ENCODE data around the gene STN1.

STN1 gene

DNA sequence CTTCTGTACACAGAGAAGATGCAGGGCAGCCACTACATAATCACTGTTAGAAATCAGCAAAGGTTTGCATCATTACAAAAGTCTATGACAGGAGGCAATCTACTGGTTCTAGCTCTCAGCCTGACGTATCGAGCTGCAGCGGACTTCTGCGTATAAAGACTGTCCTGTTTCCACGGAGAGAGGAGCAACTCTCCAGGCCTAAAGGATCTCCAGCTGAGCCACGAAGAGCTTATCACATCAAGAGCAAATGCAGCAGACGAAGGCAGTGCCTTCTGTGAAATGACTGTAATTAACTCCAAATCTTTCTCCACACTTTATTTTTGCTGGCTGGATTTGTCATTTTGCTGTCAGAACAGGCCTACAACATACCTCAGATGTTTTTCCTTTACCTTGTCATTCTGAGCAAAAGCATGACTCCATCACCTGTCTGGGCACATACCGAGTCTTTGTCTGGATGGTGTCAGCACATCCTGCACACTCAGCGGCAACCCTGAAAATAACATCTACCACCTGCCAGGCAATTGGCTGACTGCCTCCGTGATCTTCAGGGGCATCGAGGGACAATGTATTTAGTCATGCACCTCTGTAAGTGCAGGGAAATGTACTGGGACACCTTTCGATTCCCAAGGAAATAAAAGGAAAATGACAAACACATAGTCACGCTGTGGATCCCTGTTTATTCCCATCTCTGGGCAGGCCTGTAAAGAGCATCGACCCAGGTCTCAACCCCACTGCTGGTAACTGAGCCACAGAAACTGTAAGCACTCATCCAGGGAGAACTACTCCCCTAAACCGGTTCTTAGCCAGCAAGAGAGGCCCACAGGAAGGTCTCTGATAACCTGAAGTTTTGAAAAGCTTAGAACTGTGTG lies 36.3 kb downstream of the STN1 start:
- TF ChIP-seq CTCF (IDR thresholded peaks at IDR 0.05; ENCODE audit: control extremely low read depth, extremely low read depth, low read depth, missing control alignments): no peak
- ChIA-PET POLR2A (no interaction called here), CTCF (interaction anchor here (1.1 to 2.1 kb wide), 5 partner anchors 9 to 170 kb away, joined by 3 to 7 read pairs (median 4); no protein-coding TSS in a partner anchor)
- no peak for DNase-seq (ENCODE audit: extremely low spot score)

DNA sequence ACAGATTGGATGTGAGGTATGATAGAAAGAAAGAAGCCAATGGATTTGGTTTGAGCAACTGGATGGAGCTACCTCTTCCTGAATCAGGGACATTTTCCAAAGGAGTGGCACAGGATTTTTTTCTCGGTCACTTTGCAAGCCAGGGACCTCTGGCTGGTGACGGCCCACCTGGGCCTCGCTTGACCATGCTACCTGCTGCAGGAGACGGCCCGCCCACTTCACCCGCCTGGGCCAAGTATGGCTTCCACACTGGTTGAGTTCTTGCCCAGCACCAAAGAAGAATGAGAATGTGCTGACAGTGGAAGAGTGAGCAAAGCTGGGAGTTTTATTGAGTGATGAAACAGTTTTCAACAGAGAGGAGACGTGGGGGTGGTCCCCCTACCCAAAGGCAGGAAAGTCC lies 38.2 kb downstream of the STN1 start:
- no peak for DNase-seq (ENCODE audit: extremely low spot score)
- ChIA-PET CTCF (interaction anchor here (1.7 to 3.1 kb wide), 3 partner anchors 8 to 167 kb away, joined by 5 to 10 read pairs (median 5); no protein-coding TSS in a partner anchor), POLR2A (no interaction called here)
- no peak for TF ChIP-seq CTCF (IDR thresholded peaks at IDR 0.05; ENCODE audit: control extremely low read depth, extremely low read depth, low read depth, missing control alignments)

- ChIA-PET CTCF (interaction anchor here (1.9 to 3.1 kb wide), 2 partner anchors 9 to 167 kb away, joined by 5 to 10 read pairs; no protein-coding TSS in a partner anchor), POLR2A (no interaction called here)
- no peak for DNase-seq (ENCODE audit: extremely low spot score)
- no peak for TF ChIP-seq CTCF (IDR thresholded peaks at IDR 0.05; ENCODE audit: control extremely low read depth, extremely low read depth, low read depth, missing control alignments)
These were observed 38.6 kb downstream of the STN1 start for GRCh38 chr10:103879409-103879808.

DNA sequence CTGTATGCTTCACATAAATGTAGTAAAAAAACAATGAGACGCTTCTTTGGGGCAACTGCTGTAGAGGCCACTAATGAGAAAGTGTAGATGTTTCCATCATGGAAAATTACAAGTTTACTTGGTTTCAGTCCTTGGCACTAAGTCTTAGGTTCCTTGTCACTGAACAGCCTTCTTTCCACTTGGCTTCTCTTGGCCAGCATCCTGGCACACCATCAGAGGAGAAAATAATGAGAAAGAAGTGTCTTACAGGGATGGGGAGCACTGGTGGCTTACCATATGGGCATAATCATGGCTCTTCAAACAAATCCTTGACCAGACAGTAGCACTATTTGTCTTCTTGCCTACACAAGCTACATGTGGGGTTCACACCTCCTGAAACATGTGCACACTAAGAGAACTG lies 40.1 kb downstream of the STN1 start:
- DNase-seq (ENCODE audit: extremely low spot score): no peak
- CTCF ChIA-PET: interaction anchor here (1.5 to 3.1 kb wide), 3 partner anchors 10 to 165 kb away, joined by 5 to 10 read pairs (median 6); no protein-coding TSS in a partner anchor
- no peak for TF ChIP-seq CTCF (IDR thresholded peaks at IDR 0.05; ENCODE audit: control extremely low read depth, extremely low read depth, low read depth, missing control alignments)
- POLR2A ChIA-PET: interaction anchor here (0.8 kb wide), 1 partner anchor 22 kb away, joined by 3 read pairs; no protein-coding TSS in a partner anchor

DNA sequence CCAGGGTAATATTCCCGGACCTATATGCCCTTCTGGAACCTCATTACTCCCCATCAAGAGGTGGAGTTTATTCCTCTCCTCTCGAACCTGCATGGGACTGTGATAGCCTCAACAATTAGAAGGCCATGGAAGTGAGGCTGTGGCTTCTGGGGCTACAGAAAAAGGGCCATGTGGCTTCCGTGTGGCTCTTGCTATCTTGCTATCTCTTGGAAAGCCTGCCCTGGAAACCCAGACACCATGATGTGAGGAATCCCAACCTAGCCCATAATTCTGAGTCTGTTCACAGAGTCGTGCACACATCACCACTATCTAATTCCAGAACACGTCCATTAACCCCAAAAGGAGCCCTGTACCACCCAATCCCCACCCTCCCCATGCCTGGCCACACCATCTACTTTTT lies 41.8 kb downstream of the STN1 start:
- no peak for TF ChIP-seq CTCF (IDR thresholded peaks at IDR 0.05; ENCODE audit: control extremely low read depth, extremely low read depth, low read depth, missing control alignments)
- ChIA-PET POLR2A (no interaction called here), CTCF (interaction anchor here (3.0 to 3.6 kb wide), 2 partner anchors 9 to 11 kb away, joined by 18 to 19 read pairs; no protein-coding TSS in a partner anchor)
- no peak for DNase-seq (ENCODE audit: extremely low spot score)

DNA sequence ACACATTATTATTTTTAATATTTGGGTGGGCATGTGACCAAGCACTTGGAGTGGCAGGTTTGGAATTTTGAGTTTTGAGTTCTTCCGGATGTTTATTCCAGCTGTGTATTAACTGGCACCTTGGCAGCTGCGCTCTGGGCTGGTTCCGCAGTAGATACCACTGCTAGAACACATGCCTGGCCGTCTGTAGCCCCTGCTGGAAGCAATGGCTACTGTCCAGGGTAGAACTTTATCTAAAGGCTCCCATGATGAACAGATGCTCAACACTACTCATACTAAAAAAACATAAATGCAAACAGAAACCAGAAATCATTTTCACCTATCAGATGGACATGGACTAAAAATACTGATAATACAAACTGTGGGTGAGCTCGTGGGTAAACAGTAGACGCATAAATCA lies 43.3 kb downstream of the STN1 start:
- CTCF ChIA-PET: interaction anchor here (0.9 to 3.6 kb wide), 7 partner anchors 10 to 188 kb away, joined by 3 to 19 read pairs (median 5); no protein-coding TSS in a partner anchor

More for the DNA sequence above, 43.3 kb downstream of the STN1 start:
- POLR2A ChIA-PET: no interaction called here
- DNase-seq (ENCODE audit: extremely low spot score): no peak
- no peak for TF ChIP-seq CTCF (IDR thresholded peaks at IDR 0.05; ENCODE audit: control extremely low read depth, extremely low read depth, low read depth, missing control alignments)
